Retinal pigment epithelial cell (primary cell): ENCODE results near the gene CADPS.
A peak's percentile ranks its signal among the peaks of the same experiment; 100 is the strongest.

Experiments used
- DNase-seq: peaks from one replicate; pipeline ENCODE4 v3.0.0-alpha.2; 2010; ENCODE audit warnings: low read depth
- H3K4me3 ChIP-seq: 2 replicates; pipeline ENCODE4 v1.5.1; 2011; ENCODE audit warnings: mild to moderate bottlenecking, low read length, control low read depth, moderate library complexity
- CTCF ChIP-seq: conservative IDR thresholded peaks from 2 replicates; pipeline ENCODE4 v1.5.1; 2011; ENCODE audit warnings: low read depth, low read length, control low read depth, inconsistent platforms

The CADPS gene

DNA sequence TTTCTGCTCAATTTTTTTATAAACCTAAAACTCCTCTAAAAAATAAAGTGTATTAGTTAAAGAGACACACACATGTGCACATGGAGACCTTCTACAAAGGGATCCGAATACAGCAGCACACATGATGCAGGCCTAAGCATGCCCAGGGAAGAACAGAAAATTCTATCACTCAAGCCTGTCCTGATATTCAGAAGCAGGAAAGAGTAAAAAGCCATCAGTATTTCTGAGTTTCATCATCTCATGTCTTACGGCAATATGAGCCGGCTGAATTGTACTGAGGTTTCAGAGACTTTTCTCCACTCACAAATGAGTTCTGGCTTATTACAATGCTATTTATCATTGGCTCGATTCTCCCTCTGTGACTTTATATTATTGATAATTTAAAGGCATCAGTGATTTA, 97.5 kb downstream of the CADPS start:
- no peak overlapping the region for H3K4me3 ChIP-seq
- DNase-seq: no peak
- no peak for TF ChIP-seq CTCF

DNA sequence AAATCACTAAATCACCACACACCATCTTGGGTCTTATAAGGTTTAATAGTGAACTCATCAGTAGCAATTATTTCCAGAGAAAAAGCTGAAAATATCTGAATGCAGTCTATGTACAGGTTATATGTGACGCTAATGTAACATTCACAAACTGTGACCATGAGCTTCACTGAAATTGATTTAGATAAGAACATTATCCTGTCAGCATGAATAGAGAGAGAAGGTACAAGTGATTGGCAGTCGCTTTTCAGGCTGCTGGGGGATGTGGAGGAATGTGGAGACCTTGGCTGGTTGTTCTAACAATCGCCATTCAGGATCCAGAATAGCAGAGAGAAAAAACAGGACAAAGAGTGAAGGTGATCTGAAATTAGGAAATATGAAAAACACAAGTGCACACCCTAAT, 98.1 kb downstream of the CADPS start:
- DNase-seq: no peak
- TF ChIP-seq CTCF: no peak
- no peak overlapping the region for H3K4me3 ChIP-seq

- peak; percentile 43 for DNase-seq
- TF ChIP-seq CTCF: no peak
Measured at GRCh38 chr3:62774221-62774620, 101.0 kb downstream of the CADPS start.

GRCh38 chr3:62771331-62772072, 103.7 kb downstream of the CADPS start:
- no peak overlapping the region for H3K4me3 ChIP-seq
- no peak for DNase-seq
- TF ChIP-seq CTCF: no peak

More at GRCh38 chr3:62774221-62774620, 101.0 kb downstream of the CADPS start:
- H3K4me3 ChIP-seq: no peak overlapping the region

- H3K4me3 ChIP-seq: no peak overlapping the region
- no peak for TF ChIP-seq CTCF
- DNase-seq: no peak
Measured at GRCh38 chr3:62768896-62769295, 106.3 kb downstream of the CADPS start.

- DNase-seq: no peak
- TF ChIP-seq CTCF: no peak
- no peak overlapping the region for H3K4me3 ChIP-seq
Measured at GRCh38 chr3:62761711-62762110, 113.5 kb downstream of the CADPS start.

GRCh38 chr3:62761311-62761710, 113.9 kb downstream of the CADPS start:
- no peak for DNase-seq
- no peak overlapping the region for H3K4me3 ChIP-seq
- TF ChIP-seq CTCF: no peak
